SK-N-SH (cell line): ENCODE measurements around the gene ZNF655. TPM values are rescaled to one million over a fixed set of nuclear protein-coding genes. Genes with fewer than 3 reads are reported as not detected.

Experiments used
- CTCF ChIA-PET: fragments of 300-600, 350-600 bp; formaldehyde crosslinking; extraction: SDS; loops from one replicate; lab custom pipeline; 2021; lab: Yijun Ruan, JAX
- POLR2A ChIA-PET: fragments of 350-600 bp; sonication (Branson Sonifier 250); formaldehyde crosslinking; extraction: SDS; loops from one replicate; lab custom pipeline; 2020; ENCODE audit warnings: antibody characterized with exemption, inconsistent platforms; lab: Yijun Ruan, JAX
- DNase-seq: peaks from one replicate; pipeline ENCODE4 v3.0.0; 2012
- H2AFZ ChIP-seq: fragments of 200-600 bp; sonication (generic); 2 replicates; pipeline ENCODE4 v1.8.1; 2016; ENCODE audit warnings: antibody characterized with exemption, mild to moderate bottlenecking, low read depth
- H3F3A ChIP-seq: fragments of 200-600 bp; sonication (generic); replicated peaks from 2 replicates; pipeline ENCODE3; 2016; ENCODE audit warnings: antibody characterized with exemption, mild to moderate bottlenecking; ENCODE audit not compliant: insufficient read depth
- H3K27ac ChIP-seq, 2 experiments: fragments of 200-500 bp in 1 of 2; fragments of 200-600 bp in 1 of 2; sonication (Bioruptor generic) in 1 of 2; sonication (generic), shearing (Covaris generic) in 1 of 2; 2 replicates each; pipeline versions ENCODE4 v1.5.1 to v1.6.1; 2014 to 2016; ENCODE audit warnings: low read depth in 2 of 2, inconsistent platforms in 1 of 2, low read length in 1 of 2, mild to moderate bottlenecking in 1 of 2, mixed read lengths in 1 of 2
- H3K27me3 ChIP-seq: fragments of 200-600 bp; sonication (generic), shearing (Covaris generic); 2 replicates; pipeline ENCODE4 v1.6.1; 2016; ENCODE audit warnings: mixed run types; ENCODE audit not compliant: insufficient read depth
- H3K36me3 ChIP-seq, 2 experiments: fragments of 200-500 bp in 1 of 2; fragments of 200-600 bp in 1 of 2; sonication (Bioruptor generic) in 1 of 2; sonication (generic) in 1 of 2; replicated peaks in 1 of 2; 2 replicates each; pipeline versions ENCODE3 to v1.5.1; 2014 to 2016; ENCODE audit warnings: low read length in 1 of 2, mild to moderate bottlenecking in 1 of 2; ENCODE audit not compliant: insufficient read depth in 2 of 2, control insufficient read depth in 1 of 2
- H3K4me1 ChIP-seq, 2 experiments: fragments of 200-500 bp in 1 of 2; fragments of 200-600 bp in 1 of 2; sonication (Bioruptor generic) in 1 of 2; sonication (generic), shearing (Covaris generic) in 1 of 2; 2 replicates each; pipeline versions ENCODE4 v1.5.1 to v1.6.1; 2014 to 2016; ENCODE audit warnings: low read depth in 1 of 2, low read length in 1 of 2, mixed run types in 1 of 2; ENCODE audit not compliant: insufficient read depth in 2 of 2, control insufficient read depth in 1 of 2
- H3K4me2 ChIP-seq: fragments of 200-600 bp; sonication (generic), shearing (Covaris generic); 2 replicates; pipeline ENCODE4 v1.6.1; 2017; ENCODE audit warnings: mixed run types
- H3K4me3 ChIP-seq, 2 experiments: fragments of 200-500 bp in 1 of 2; fragments of 200-600 bp in 1 of 2; sonication (Bioruptor generic) in 1 of 2; sonication (generic), shearing (Covaris generic) in 1 of 2; 2 replicates each; pipeline versions ENCODE4 v1.5.1 to v1.8.1; 2014 to 2016; ENCODE audit warnings: low read depth in 2 of 2, inconsistent platforms in 1 of 2, low read length in 1 of 2, mild to moderate bottlenecking in 1 of 2, mixed read lengths in 1 of 2, moderate library complexity in 1 of 2
- H3K79me2 ChIP-seq: fragments of 200-600 bp; sonication (generic); 2 replicates; pipeline ENCODE4 v1.8.1; 2017; ENCODE audit warnings: mild to moderate bottlenecking; ENCODE audit not compliant: insufficient read depth
- H3K9ac ChIP-seq: fragments of 200-600 bp; sonication (generic); 2 replicates; pipeline ENCODE4 v1.6.1; 2017; ENCODE audit warnings: mixed run types
- H3K9me2 ChIP-seq: fragments of 200-600 bp; sonication (generic); 2 replicates; pipeline ENCODE4 v1.6.1; 2017; ENCODE audit warnings: mixed run types
- H3K9me3 ChIP-seq: fragments of 200-600 bp; sonication (generic); 2 replicates; pipeline ENCODE4 v1.6.1; 2017; ENCODE audit warnings: mixed run types, mild to moderate bottlenecking, moderate library complexity
- H4K20me1 ChIP-seq: fragments of 200-600 bp; sonication (generic); 2 replicates; pipeline ENCODE4 v1.6.1; 2017; ENCODE audit warnings: mild to moderate bottlenecking, mixed run types; ENCODE audit not compliant: insufficient read depth
- ELF1 ChIP-seq: IDR thresholded peaks from 2 replicates; pipeline ENCODE4 v1.4.0; 2012
- FOSL2 ChIP-seq: IDR thresholded peaks from 2 replicates; pipeline ENCODE4 v1.4.0; 2012; ENCODE audit warnings: low read depth, mild to moderate bottlenecking, moderate library complexity, borderline replicate concordance
- FOXJ3 ChIP-seq: sonication (generic); formaldehyde crosslinking; IDR thresholded peaks from 2 replicates; pipeline ENCODE4 v1.5.1; 2020; ENCODE audit warnings: mild to moderate bottlenecking, missing genetic modification reagents
- GABPA ChIP-seq: IDR thresholded peaks from 2 replicates; pipeline ENCODE4 v1.4.0; 2012; ENCODE audit warnings: low read depth, mild to moderate bottlenecking
- GATA2 ChIP-seq: sonication (generic); formaldehyde crosslinking; IDR thresholded peaks from 2 replicates; pipeline ENCODE4 v1.5.0; 2020; ENCODE audit warnings: mild to moderate bottlenecking, missing genetic modification reagents
- JUND ChIP-seq: IDR thresholded peaks from 2 replicates; pipeline ENCODE4 v1.4.0; 2012
- RCOR1 ChIP-seq: fragments of 150-350 bp; IDR thresholded peaks from 2 replicates; pipeline ENCODE4 v1.6.1; 2017; ENCODE audit warnings: antibody characterized with exemption, low read length
- RXRA ChIP-seq: IDR thresholded peaks from 2 replicates; pipeline ENCODE4 v1.4.0; 2012; ENCODE audit warnings: low read depth, mild to moderate bottlenecking, borderline replicate concordance
- SIN3A ChIP-seq: IDR thresholded peaks from 2 replicates; pipeline ENCODE4 v1.6.1; 2012; ENCODE audit warnings: low read depth, mild to moderate bottlenecking, low read length, moderate library complexity, borderline replicate concordance
- TEAD4 ChIP-seq: IDR thresholded peaks from 2 replicates; pipeline ENCODE4 v1.4.0; 2012; ENCODE audit warnings: mild to moderate bottlenecking, borderline replicate concordance; ENCODE audit not compliant: insufficient read depth
- WGBS: methylation state at CpG from one replicate; pipeline ENCODE4 v1.1.6; 2017; ENCODE audit warnings: low lambda C conversion rate; 5-methylcytosine and 5-hydroxymethylcytosine counted together
- polyA plus RNA-seq, 3 experiments: library from polyadenylated mRNA; depleted of rRNA; stranded (reverse); fragments of >200 nt; gene quantifications; 2 replicates each; pipeline ENCODE4 v1.2.3, GENCODE V29; 2012
- TF ChIP-seq, protein P1 (sequence below): IDR thresholded peaks from 2 replicates; pipeline ENCODE4 v1.4.0; 2012; ENCODE audit warnings: low read depth, borderline replicate concordance
- TF ChIP-seq, protein P2 (sequence below): IDR thresholded peaks from 2 replicates; pipeline ENCODE4 v1.6.1; 2012; ENCODE audit warnings: mild to moderate bottlenecking, low read depth, low read length, moderate library complexity
- TF ChIP-seq, protein P3 (sequence below): IDR thresholded peaks from 2 replicates; pipeline ENCODE4 v1.4.0; 2012; ENCODE audit warnings: low read depth, borderline replicate concordance
- TF ChIP-seq, protein P4 (sequence below): IDR thresholded peaks from 2 replicates; pipeline ENCODE4; 2012
- TF ChIP-seq, protein P5 (sequence below): fragments of 150-350 bp; IDR thresholded peaks from 2 replicates; pipeline ENCODE4 v1.6.1; 2017; ENCODE audit warnings: antibody characterized with exemption, low read length, low read depth, borderline replicate concordance

The ZNF655 gene
- polyA plus RNA-seq, 1 of the 3 experiments (the other 2 are of a cell fraction), result 113 TPM

DNA sequence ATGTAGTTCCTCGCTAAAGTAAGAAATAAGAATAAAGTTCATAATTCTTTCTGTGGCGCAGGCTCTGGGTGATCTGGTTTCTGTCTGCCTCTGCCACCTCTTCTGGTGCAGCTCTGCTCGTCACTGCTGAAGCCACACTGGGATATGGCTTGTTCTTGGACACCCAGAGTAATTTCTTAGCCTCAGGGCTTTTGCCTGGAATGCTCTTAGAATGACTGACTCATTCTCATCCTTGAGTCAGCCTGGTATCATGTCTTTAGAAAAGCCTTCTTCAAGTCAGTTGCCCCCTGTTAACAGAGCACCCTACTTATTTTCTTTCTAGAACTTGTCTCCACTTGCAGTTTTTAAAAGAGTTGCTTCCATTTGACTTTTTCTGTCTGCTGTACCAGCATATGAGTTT is 60.3 kb downstream of the ZNF655 start:
- H3K9ac ChIP-seq, result no peak overlapping the region
- no peak for DNase-seq
- H3K4me2 ChIP-seq, result peak overlapping the region; percentile 85; the same call in 1 of the 2 replicates
- H3K27ac ChIP-seq, result peak overlapping the region in 1 of 2 experiments; percentile 38; a peak in 2 of 4 replicates
- H4K20me1 ChIP-seq, result no peaks in the 10 kb centered on the region
- 29% methylated on average over 3 of the region's 3 CpGs for WGBS
- peaks cover 40% of the 10 kb centered on the region for H3K79me2 ChIP-seq
- no peaks in the 10 kb centered on the region for H3K9me3 ChIP-seq
- H3K36me3 ChIP-seq, result peaks cover 48 to 52% of the 10 kb centered on the region in 2 experiments
- no peaks in the 10 kb centered on the region for H3K27me3 ChIP-seq
- H3K4me3 ChIP-seq, result no peak overlapping the region
- no peaks in the 10 kb centered on the region for H3K9me2 ChIP-seq
- H2AFZ ChIP-seq, result no peak overlapping the region
- H3F3A ChIP-seq, result peaks cover 27% of the 10 kb centered on the region
- H3K4me1 ChIP-seq, result peaks cover 7 to 8% of the 10 kb centered on the region in 2 experiments; a peak in 3 of 4 replicates
- ChIA-PET POLR2A (no interaction called here), CTCF (interaction anchor here (1.4 kb wide), 1 partner anchor 295 kb away, joined by 3 read pairs; no protein-coding TSS in a partner anchor)
- TF ChIP-seq, protein P1, sequence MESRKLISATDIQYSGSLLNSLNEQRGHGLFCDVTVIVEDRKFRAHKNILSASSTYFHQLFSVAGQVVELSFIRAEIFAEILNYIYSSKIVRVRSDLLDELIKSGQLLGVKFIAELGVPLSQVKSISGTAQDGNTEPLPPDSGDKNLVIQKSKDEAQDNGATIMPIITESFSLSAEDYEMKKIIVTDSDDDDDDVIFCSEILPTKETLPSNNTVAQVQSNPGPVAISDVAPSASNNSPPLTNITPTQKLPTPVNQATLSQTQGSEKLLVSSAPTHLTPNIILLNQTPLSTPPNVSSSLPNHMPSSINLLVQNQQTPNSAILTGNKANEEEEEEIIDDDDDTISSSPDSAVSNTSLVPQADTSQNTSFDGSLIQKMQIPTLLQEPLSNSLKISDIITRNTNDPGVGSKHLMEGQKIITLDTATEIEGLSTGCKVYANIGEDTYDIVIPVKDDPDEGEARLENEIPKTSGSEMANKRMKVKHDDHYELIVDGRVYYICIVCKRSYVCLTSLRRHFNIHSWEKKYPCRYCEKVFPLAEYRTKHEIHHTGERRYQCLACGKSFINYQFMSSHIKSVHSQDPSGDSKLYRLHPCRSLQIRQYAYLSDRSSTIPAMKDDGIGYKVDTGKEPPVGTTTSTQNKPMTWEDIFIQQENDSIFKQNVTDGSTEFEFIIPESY, result no peak
- peak; percentile 47; the same call in 1 of the 2 replicates for TF ChIP-seq FOSL2
- TF ChIP-seq, all 33 proteins: peak for 1

DNA sequence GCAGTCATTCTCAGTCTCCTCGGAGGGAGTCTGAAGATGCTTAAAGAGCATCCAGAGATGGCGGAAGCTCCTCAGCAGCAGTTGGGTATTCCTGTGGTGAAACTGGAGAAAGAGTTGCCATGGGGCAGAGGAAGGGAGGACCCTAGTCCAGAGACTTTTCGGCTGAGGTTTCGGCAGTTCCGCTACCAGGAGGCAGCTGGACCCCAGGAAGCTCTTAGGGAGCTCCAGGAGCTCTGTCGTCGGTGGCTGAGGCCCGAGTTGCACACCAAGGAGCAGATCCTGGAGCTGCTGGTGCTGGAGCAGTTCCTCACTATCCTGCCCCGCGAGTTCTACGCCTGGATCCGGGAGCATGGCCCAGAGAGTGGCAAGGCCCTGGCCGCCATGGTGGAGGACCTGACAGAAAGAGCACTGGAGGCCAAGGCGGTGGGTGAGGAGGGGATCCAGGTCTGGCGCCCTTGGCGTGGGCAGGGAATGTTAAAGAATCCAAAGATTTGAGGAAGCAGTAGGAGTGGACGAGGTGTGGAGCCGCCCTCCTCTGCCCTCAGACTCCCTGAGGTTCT is 61.2 kb downstream of the ZNF655 start:
- CTCF ChIA-PET, result no interaction called here
- POLR2A ChIA-PET, result no interaction called here
- TF ChIP-seq, protein P2, sequence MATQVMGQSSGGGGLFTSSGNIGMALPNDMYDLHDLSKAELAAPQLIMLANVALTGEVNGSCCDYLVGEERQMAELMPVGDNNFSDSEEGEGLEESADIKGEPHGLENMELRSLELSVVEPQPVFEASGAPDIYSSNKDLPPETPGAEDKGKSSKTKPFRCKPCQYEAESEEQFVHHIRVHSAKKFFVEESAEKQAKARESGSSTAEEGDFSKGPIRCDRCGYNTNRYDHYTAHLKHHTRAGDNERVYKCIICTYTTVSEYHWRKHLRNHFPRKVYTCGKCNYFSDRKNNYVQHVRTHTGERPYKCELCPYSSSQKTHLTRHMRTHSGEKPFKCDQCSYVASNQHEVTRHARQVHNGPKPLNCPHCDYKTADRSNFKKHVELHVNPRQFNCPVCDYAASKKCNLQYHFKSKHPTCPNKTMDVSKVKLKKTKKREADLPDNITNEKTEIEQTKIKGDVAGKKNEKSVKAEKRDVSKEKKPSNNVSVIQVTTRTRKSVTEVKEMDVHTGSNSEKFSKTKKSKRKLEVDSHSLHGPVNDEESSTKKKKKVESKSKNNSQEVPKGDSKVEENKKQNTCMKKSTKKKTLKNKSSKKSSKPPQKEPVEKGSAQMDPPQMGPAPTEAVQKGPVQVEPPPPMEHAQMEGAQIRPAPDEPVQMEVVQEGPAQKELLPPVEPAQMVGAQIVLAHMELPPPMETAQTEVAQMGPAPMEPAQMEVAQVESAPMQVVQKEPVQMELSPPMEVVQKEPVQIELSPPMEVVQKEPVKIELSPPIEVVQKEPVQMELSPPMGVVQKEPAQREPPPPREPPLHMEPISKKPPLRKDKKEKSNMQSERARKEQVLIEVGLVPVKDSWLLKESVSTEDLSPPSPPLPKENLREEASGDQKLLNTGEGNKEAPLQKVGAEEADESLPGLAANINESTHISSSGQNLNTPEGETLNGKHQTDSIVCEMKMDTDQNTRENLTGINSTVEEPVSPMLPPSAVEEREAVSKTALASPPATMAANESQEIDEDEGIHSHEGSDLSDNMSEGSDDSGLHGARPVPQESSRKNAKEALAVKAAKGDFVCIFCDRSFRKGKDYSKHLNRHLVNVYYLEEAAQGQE, result no peak
- no peak for TF ChIP-seq TEAD4
- TF ChIP-seq, protein P1, result no peak
- no peak for TF ChIP-seq JUND
- no peak for TF ChIP-seq GATA2 (CRISPR knock-in tag)
- TF ChIP-seq GABPA, result no peak
- no peak for TF ChIP-seq ELF1
- TF ChIP-seq RXRA, result no peak
- no peak for TF ChIP-seq FOSL2
- TF ChIP-seq, protein P3, sequence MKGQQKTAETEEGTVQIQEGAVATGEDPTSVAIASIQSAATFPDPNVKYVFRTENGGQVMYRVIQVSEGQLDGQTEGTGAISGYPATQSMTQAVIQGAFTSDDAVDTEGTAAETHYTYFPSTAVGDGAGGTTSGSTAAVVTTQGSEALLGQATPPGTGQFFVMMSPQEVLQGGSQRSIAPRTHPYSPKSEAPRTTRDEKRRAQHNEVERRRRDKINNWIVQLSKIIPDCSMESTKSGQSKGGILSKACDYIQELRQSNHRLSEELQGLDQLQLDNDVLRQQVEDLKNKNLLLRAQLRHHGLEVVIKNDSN, result no peak
- TF ChIP-seq RCOR1, result no peak
- TF ChIP-seq, protein P4, sequence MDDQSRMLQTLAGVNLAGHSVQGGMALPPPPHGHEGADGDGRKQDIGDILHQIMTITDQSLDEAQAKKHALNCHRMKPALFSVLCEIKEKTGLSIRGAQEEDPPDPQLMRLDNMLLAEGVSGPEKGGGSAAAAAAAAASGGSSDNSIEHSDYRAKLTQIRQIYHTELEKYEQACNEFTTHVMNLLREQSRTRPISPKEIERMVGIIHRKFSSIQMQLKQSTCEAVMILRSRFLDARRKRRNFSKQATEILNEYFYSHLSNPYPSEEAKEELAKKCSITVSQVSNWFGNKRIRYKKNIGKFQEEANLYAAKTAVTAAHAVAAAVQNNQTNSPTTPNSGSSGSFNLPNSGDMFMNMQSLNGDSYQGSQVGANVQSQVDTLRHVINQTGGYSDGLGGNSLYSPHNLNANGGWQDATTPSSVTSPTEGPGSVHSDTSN, result no peak
- no peak for TF ChIP-seq SIN3A
- no peak for TF ChIP-seq FOXJ3 (CRISPR knock-in tag)
- TF ChIP-seq, protein P5, sequence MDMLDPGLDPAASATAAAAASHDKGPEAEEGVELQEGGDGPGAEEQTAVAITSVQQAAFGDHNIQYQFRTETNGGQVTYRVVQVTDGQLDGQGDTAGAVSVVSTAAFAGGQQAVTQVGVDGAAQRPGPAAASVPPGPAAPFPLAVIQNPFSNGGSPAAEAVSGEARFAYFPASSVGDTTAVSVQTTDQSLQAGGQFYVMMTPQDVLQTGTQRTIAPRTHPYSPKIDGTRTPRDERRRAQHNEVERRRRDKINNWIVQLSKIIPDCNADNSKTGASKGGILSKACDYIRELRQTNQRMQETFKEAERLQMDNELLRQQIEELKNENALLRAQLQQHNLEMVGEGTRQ, result no peak

More for the DNA sequence above, 61.2 kb downstream of the ZNF655 start:
- DNase-seq, result no peak
- Histone ChIP-seq H3K9me2 (no peaks in the 10 kb centered on the region), H3K27me3 (no peaks in the 10 kb centered on the region), H2AFZ (no peak overlapping the region), H3K36me3 (peaks cover 55 to 61% of the 10 kb centered on the region in 2 experiments), H3K9me3 (no peaks in the 10 kb centered on the region), H3K4me3 (no peak overlapping the region), H3K27ac (no peak overlapping the region), H3F3A (peaks cover 19% of the 10 kb centered on the region), H3K4me1 (peaks cover 7 to 8% of the 10 kb centered on the region in 2 experiments; a peak in 3 of 4 replicates), H3K79me2 (peaks cover 40% of the 10 kb centered on the region), H3K9ac (no peak overlapping the region), H4K20me1 (no peaks in the 10 kb centered on the region), H3K4me2 (no peak overlapping the region)
- 97% methylated on average over 17 of the region's 18 CpGs for WGBS
